Activated naive CD8-positive, alpha-beta T cell treated with anti-CD3 and anti-CD28 coated beads for 36 hours (primary cell): ENCODE results near the gene DST. TPM values are rescaled to one million over a fixed set of nuclear protein-coding genes. Genes with fewer than 3 reads are reported as not detected.

ENCODE experiments used
- DNase-seq: peaks from one replicate; pipeline ENCODE4 v3.0.0; 2021
- H3K27ac Mint-ChIP-seq: one replicate; pipeline ENCODE4 v1.8.0; 2022; ENCODE audit warnings: mild to moderate bottlenecking, moderate library complexity, mixed read lengths
- H3K27me3 Mint-ChIP-seq: one replicate; pipeline ENCODE4 v1.8.0; 2022; ENCODE audit warnings: mild to moderate bottlenecking, mixed read lengths
- H3K36me3 Mint-ChIP-seq: one replicate; pipeline ENCODE4 v1.8.0; 2021; ENCODE audit warnings: mild to moderate bottlenecking, mixed read lengths
- H3K4me1 Mint-ChIP-seq: one replicate; pipeline ENCODE4 v1.8.0; 2021; ENCODE audit warnings: mixed read lengths
- H3K4me3 Mint-ChIP-seq: one replicate; pipeline ENCODE4 v1.8.0; 2022; ENCODE audit warnings: mild to moderate bottlenecking, moderate library complexity, mixed read lengths
- H3K9me3 Mint-ChIP-seq: one replicate; pipeline ENCODE4 v1.8.0; 2022; ENCODE audit warnings: mixed read lengths
- total RNA-seq, 2 experiments: library from RNA; stranded (reverse); gene quantifications; one replicate each; pipeline ENCODE4 v1.2.3, GENCODE V29; 2021

The DST gene
- total RNA-seq, 2 experiments from 2014 or later: 1.8 to 2.9 TPM

DNA sequence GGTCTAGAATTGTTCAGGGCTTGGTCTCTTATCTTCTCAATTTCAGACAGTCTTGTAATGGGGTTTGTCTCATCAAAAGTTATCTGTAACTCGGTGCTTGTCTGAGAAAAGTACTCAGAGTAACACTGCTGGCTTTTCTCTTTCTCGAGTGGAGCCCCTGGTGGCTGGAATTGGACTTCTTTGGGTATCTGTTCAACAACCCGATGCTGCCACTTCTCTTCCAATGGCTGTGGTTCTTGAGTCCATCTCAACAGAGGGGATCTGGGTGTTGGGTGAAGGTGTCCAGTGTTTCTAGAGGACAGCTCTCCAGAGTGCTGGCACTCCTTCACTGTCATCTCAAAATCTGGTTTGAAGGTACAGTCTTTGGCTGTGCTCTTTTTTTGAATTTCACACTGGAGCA, 24.6 kb downstream of the DST start:
- H3K9me3 Mint-ChIP-seq: no peaks in the 10 kb centered on the region
- no peak for DNase-seq
- no peaks in the 10 kb centered on the region for H3K4me1 Mint-ChIP-seq
- no peak overlapping the region for H3K27ac Mint-ChIP-seq
- H3K27me3 Mint-ChIP-seq: no peaks in the 10 kb centered on the region
- no peak overlapping the region for H3K4me3 Mint-ChIP-seq
- no peaks in the 10 kb centered on the region for H3K36me3 Mint-ChIP-seq

DNA sequence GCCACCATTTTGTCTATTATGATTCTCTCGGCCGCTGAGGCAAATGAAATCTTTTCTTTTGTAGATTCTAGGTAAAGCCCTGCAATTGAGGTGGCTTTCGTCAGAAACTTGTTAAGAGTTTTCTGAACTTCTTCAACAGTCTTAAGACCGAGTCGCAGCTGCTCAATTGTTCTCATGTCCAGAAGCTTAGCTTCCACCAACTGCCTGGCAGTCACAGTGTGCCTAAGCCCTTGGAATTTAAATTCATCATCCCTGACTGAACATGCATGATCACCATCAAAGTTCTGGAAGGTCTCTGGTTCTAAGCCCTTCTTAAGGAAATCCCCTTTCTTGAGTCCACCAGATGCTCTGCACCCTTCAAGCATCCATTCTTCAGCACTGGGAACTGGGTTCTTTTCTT, 25.7 kb downstream of the DST start:
- Mint-ChIP-seq H3K27ac (no peak overlapping the region), H3K9me3 (no peaks in the 10 kb centered on the region), H3K36me3 (no peaks in the 10 kb centered on the region)

DNA sequence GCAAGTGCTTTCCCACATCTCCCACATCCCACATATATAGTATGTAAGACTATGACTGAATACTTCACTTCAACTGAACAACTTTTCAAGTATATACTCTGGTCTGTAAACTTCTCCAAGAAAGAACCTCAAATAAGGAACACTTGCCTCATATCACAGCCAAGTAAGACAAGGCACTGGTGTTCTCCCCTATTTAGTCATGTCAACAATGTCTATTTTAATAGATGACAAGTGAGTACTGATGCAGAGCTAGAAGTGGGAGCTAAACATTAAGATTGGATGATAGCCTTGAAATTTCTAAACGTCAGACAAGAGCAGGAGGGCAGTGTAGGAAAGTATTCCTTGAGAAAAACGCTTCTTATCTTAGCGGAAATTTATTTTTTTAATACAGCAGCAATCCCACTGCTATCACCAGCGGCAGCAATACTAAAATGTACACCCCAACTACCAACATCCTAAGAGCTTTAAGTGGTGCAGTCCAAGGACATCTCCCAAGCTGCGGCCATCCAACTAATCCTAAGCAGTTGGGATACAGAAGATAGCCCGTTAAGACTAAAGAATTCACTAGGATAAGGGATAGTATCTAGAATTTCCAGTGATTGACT, 29.3 kb downstream of the DST start:
- no peak for DNase-seq
- Mint-ChIP-seq H3K27ac (no peak overlapping the region), H3K4me1 (no peaks in the 10 kb centered on the region), H3K9me3 (no peaks in the 10 kb centered on the region), H3K27me3 (no peaks in the 10 kb centered on the region), H3K36me3 (no peaks in the 10 kb centered on the region), H3K4me3 (no peak overlapping the region)

More for the DNA sequence above, 25.7 kb downstream of the DST start:
- H3K27me3 Mint-ChIP-seq: no peaks in the 10 kb centered on the region
- no peaks in the 10 kb centered on the region for H3K4me1 Mint-ChIP-seq
- H3K4me3 Mint-ChIP-seq: no peak overlapping the region
- DNase-seq: no peak

DNA sequence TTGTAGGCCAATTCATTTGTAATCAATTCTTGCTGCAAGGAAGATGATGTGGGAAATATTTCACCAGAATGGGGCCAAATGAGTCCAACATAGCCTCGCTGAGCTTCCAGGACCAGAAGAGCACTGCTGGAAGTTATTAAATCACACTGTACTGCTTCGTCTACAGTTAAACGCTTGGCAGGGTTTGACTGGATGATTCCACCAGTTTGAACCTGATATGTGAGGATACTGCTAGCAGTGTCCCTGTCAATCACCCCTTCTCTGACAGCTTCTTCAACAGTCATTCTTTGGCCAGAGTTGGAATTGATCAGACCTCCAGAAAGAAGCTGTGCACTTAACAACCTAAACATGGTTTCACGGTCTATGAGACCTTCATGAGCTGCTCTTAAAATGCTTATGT, 34.4 kb downstream of the DST start:
- Mint-ChIP-seq H3K4me1 (no peaks in the 10 kb centered on the region), H3K4me3 (no peak overlapping the region), H3K27ac (no peak overlapping the region), H3K36me3 (no peaks in the 10 kb centered on the region), H3K9me3 (no peaks in the 10 kb centered on the region), H3K27me3 (peaks cover 12% of the 10 kb centered on the region)
- no peak for DNase-seq

DNA sequence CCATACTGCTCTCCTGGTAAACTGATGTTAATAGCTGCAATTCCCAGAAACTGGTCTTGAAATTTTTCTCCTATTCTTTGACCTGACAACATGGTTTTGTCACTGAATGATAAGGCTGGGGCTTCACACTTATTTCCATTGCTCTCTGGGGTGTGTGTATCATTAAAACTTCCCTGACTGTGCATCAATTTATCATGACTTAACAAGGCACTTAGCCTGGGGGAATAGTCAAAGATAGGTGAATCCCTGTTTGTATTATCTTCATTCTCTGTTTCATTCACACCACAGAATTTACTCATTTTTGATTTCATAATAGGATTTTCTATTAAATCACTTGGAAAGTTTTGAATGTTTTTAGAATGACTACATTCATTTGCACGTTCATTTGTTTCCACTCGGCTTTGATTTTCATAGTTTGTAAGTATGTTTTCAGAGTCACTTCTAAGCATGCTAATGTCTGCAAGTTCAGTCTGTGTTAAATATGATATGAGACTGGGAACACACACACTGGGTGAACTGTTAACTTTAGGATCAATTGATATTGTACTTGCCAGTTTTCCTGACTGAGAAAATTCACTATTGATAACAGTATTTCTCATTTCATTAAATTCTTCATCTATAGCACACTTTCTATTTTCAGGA, 35.5 kb downstream of the DST start:
- Mint-ChIP-seq H3K27ac (no peak overlapping the region), H3K4me3 (no peak overlapping the region)

DNA sequence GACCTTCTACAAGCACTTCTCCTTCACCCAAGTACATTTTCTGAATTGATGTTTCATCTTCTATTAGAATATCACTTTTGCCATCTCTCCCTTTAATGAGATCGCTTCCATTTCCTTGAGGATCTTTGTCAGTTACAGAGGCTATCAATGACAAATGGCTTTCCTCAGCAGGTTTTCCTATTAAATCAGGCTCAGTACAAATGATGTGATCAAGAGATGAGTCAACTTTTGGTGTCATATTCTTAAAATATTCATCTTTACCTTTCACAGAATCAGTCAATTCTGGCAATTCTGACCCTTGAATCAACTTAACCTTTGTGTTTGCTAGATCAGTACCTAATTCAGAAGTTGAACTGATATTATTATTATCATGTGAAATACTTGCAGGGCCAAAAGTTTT, 37.3 kb downstream of the DST start:
- H3K4me3 Mint-ChIP-seq: no peak overlapping the region
- no peak overlapping the region for H3K27ac Mint-ChIP-seq

More for the DNA sequence above, 35.5 kb downstream of the DST start:
- Mint-ChIP-seq H3K9me3 (no peaks in the 10 kb centered on the region), H3K36me3 (no peaks in the 10 kb centered on the region), H3K27me3 (peaks cover 12% of the 10 kb centered on the region), H3K4me1 (no peaks in the 10 kb centered on the region)
- DNase-seq: no peak

DNA sequence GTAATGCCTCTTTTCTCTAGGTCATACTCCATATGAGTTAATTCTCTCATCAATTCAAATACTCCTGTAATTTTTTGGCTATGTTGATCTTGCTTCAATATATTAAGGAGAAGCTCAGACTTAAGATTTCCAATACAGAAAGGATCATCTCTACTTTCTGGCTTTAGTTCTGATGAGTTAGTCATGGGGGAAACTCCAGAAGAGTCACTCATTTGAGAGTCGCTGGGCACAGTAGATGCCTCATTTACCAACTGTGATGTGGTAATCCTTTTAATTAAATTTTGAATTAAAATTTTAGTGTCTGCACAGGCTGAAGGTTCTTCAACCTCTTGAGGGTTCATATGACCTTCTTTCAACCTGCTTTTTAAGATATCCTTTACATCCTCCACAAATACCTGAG, 38.5 kb downstream of the DST start:
- DNase-seq: no peak
- no peak overlapping the region for H3K4me3 Mint-ChIP-seq
- H3K9me3 Mint-ChIP-seq: no peaks in the 10 kb centered on the region
- no peaks in the 10 kb centered on the region for H3K36me3 Mint-ChIP-seq
- H3K27ac Mint-ChIP-seq: no peak overlapping the region
- no peaks in the 10 kb centered on the region for H3K4me1 Mint-ChIP-seq
- H3K27me3 Mint-ChIP-seq: peaks cover 22% of the 10 kb centered on the region

More for the DNA sequence above, 37.3 kb downstream of the DST start:
- H3K4me1 Mint-ChIP-seq: no peaks in the 10 kb centered on the region
- no peak for DNase-seq
- H3K36me3 Mint-ChIP-seq: no peaks in the 10 kb centered on the region
- H3K27me3 Mint-ChIP-seq: peaks cover 15% of the 10 kb centered on the region
- H3K9me3 Mint-ChIP-seq: no peaks in the 10 kb centered on the region

DNA sequence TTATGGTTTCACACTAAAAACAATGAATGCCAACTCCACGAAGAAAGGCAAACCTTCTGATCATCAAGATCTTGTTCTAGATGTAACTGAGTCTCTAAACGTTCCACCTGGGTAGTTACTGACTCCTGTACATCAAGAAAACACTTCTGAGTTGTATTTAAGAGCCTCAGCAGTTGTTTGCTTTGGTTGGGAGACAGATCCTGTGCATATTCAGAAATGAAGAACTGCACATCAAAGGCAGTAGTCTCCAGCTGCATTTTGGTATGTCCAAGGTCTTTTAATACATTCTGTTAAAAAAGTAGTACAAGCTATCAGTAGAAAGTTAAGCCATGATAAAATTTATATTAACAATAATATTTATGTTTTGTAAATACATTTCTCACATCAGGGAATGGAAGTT, 41.3 kb downstream of the DST start:
- H3K4me1 Mint-ChIP-seq: no peaks in the 10 kb centered on the region
- H3K36me3 Mint-ChIP-seq: no peaks in the 10 kb centered on the region
- H3K27ac Mint-ChIP-seq: no peak overlapping the region
- H3K27me3 Mint-ChIP-seq: peaks cover 20% of the 10 kb centered on the region
- no peak for DNase-seq
- no peaks in the 10 kb centered on the region for H3K9me3 Mint-ChIP-seq
- no peak overlapping the region for H3K4me3 Mint-ChIP-seq

DNA sequence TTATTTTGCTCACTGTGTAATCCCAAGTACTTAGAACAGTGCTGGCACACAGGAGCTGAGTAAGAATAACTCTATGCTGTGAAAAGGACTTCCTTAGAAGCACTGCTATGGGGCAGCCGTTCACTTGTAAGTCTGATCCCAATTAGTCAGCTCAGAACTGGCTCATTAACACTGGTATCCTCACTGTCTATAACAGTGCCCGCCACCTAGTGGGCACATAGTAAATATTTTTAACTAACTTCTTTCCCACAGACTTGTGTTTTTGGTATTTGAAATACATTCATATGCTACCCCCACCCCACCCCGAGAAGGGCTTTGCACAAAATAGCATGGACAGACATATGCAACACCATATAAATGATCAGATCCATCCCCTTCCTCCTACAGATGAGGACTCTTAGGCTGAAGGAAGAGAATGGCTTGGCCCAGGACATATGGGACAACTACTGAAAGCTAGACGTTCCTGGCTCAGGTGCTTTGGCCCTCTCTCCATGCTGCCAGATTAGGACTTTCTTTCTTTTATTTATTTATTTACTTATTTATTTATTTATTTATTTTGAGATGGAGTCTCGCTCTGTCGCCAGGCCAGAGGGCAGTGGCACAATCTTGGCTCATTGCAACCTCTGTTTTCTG, 47.1 kb downstream of the DST start:
- peak; percentile 28 for DNase-seq
- Mint-ChIP-seq H3K27me3 (peaks cover 19% of the 10 kb centered on the region), H3K4me3 (peak overlapping the region; percentile 30), H3K36me3 (no peaks in the 10 kb centered on the region), H3K27ac (no peak overlapping the region), H3K4me1 (peaks cover 21% of the 10 kb centered on the region), H3K9me3 (no peaks in the 10 kb centered on the region)

DNA sequence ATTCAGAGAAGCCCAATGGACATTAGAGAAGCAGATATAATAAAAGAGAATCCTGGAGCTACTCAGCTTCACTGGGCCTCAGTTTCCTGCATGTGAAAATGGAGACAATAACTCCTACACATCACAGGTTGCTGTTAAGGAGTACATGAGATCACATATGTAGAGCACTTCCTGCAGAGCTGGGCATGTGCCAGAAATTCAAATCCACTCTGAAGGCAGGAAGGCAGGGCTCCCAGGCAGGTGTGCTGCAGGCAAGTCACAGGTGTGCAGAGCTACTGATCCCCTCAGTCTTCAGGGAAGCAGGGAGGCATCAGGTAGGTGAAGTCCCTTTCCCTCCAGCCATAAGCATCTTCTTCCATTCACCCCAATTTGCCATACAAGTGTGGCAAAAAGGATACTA, 48.0 kb downstream of the DST start:
- DNase-seq: peak; percentile 1
- H3K27ac Mint-ChIP-seq: no peak overlapping the region
- peaks cover 21% of the 10 kb centered on the region for H3K4me1 Mint-ChIP-seq
- peaks cover 10% of the 10 kb centered on the region for H3K27me3 Mint-ChIP-seq
- no peaks in the 10 kb centered on the region for H3K36me3 Mint-ChIP-seq
- no peaks in the 10 kb centered on the region for H3K9me3 Mint-ChIP-seq
- no peak overlapping the region for H3K4me3 Mint-ChIP-seq

DNA sequence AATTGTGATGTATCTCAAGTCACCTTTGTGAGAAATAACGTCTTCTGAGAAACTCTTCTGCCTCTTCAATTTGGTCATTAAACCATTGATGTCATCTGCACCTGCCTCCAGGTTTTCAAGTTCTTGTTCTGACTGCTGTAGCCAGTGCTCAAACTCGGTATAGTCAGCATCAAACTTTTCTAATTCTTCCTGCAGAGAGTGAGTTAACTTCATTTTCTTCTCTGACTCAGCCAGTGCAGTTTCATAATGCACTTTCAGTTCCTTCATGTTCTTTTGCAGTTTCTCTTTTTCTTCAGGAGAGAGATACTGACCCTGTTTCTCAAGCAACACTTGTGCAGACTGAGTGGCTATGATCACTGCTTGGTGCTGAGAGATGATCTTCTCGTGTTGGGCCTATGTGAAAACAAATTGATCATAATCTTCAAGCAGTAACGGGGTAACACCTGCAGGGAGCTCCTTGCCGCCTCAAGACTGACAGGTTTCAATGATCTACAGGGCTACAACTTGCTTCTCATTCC, 48.8 kb downstream of the DST start:
- H3K27me3 Mint-ChIP-seq: peaks cover 10% of the 10 kb centered on the region
- H3K4me3 Mint-ChIP-seq: no peak overlapping the region
- DNase-seq: peak; percentile 14
- no peaks in the 10 kb centered on the region for H3K9me3 Mint-ChIP-seq
- H3K27ac Mint-ChIP-seq: no peak overlapping the region
- H3K36me3 Mint-ChIP-seq: no peaks in the 10 kb centered on the region
- H3K4me1 Mint-ChIP-seq: peaks cover 21% of the 10 kb centered on the region

DNA sequence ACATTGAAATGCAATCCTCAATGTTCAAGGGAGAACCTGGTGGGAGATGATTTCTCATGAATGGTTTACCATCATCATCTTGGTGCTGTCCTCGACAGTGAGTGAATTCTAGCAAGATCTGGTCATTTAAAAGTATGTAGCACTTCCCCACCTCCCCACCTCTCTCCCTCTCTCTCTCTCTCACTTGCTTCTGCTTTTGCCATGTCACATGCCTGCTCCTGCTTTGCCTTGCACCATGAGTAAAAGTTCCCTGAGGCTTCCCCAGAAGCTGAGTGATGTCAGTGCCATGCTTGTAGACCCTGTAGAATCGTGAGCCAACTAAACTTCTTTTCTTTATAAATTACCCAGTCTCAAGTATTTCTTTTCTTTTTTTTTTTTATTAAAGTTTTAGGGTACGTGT, 60.5 kb downstream of the DST start:
- no peaks in the 10 kb centered on the region for H3K36me3 Mint-ChIP-seq
- H3K27ac Mint-ChIP-seq: no peak overlapping the region
- no peaks in the 10 kb centered on the region for H3K9me3 Mint-ChIP-seq
- no peak overlapping the region for H3K4me3 Mint-ChIP-seq
- H3K27me3 Mint-ChIP-seq: no peaks in the 10 kb centered on the region
- no peaks in the 10 kb centered on the region for H3K4me1 Mint-ChIP-seq
- DNase-seq: no peak

DNA sequence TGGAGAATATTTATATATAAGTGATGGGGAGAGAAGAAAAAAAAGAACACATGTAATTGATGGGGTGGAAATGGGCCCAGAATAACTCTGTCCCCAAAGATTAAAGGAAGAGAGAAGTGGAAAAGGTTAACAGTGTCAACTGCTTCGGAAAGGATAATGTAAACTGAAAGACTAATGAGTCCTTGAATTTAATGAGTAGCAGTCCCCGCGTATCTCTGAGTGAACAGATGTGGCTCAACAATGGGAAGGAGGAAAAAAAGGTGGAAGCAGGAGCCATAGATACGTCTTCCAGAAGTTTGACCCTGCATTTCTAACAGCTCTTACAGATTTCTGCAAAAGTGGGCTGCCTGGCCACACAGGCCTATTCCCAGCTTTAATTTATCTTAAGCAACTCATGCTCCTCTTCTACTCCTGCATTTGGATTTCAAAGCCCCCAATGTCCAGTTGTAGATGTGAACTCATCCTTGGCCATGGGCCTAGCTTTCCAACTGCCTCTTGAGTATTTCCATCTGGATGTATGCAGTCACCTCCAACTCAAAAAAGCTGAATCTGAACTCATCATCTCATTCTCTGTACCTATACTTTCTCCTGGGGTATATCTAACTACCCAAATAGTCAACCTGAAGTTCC, 61.3 kb downstream of the DST start:
- Mint-ChIP-seq H3K36me3 (no peaks in the 10 kb centered on the region), H3K27me3 (no peaks in the 10 kb centered on the region), H3K4me1 (no peaks in the 10 kb centered on the region), H3K9me3 (no peaks in the 10 kb centered on the region), H3K4me3 (no peak overlapping the region), H3K27ac (no peak overlapping the region)
- DNase-seq: no peak

DNA sequence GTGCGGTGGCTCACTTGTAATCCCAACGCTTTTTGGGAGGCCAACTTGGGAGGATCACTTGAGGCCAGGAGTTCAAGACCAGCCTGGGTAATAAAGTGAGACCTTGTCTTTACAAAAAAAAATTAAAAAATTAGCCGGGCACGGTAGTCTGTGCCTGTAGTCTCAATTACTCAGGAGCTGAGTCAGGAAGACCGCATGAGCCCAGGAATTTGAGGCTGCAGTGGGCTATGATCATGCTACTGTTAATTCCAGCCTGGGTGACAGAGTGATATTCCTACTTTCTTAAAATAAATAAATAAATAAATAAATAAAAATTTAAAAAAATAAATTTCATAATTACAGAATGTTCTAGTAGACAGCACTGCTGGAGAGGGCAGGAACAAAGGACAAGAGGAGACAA, 62.4 kb downstream of the DST start:
- no peaks in the 10 kb centered on the region for H3K4me1 Mint-ChIP-seq
- DNase-seq: no peak
- H3K27me3 Mint-ChIP-seq: no peaks in the 10 kb centered on the region
- no peaks in the 10 kb centered on the region for H3K9me3 Mint-ChIP-seq
- H3K27ac Mint-ChIP-seq: no peak overlapping the region
- H3K4me3 Mint-ChIP-seq: no peak overlapping the region
- no peaks in the 10 kb centered on the region for H3K36me3 Mint-ChIP-seq

DNA sequence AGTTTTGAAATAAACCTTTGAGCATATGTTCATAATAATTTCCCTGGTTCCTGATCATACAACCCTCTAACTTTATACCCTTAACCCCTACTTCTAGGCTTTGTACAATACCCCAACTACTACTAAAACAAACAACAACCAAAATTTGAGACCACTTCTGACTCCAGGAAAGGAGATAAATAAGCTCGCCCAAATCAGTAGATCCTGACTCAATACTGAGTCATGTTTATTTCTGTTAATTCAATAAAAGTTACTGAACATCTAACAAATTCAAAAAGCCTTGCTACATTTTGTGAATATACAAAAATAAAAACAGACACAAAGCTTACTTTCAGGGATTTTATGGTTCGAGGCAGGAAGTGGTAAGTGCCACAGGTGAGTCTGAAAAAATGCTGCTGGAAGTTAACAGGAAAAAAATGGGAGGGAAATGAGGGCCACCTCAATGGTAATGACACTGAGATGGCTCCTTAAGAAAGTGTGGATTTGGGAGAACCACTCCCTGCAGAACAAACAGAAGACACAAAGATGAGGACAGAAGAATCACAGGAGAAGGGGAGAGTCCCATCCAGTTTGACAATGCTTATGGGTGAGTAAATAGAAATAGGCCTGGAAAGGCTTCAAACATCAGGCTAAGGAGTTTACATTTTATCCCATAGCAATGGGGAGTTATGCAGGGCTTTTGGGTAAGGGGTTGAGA, 63.4 kb downstream of the DST start:
- peaks cover 4% of the 10 kb centered on the region for H3K27me3 Mint-ChIP-seq
- DNase-seq: no peak
- no peak overlapping the region for H3K4me3 Mint-ChIP-seq
- no peak overlapping the region for H3K27ac Mint-ChIP-seq
- no peaks in the 10 kb centered on the region for H3K36me3 Mint-ChIP-seq
- no peaks in the 10 kb centered on the region for H3K9me3 Mint-ChIP-seq
- H3K4me1 Mint-ChIP-seq: no peaks in the 10 kb centered on the region
